CD14-positive monocyte (primary cell): ENCODE data around the gene CARMIL1. TPM values are rescaled to one million over a fixed set of nuclear protein-coding genes. Genes with fewer than 3 reads are reported as not detected.

Experiments used
- DNase-seq, 3 donors: peaks; one replicate each; pipeline ENCODE4 v3.0.0-alpha.2; 2011 to 2022
- H2AFZ ChIP-seq: 2 replicates; pipeline ENCODE4 v1.6.0; 2012; ENCODE audit warnings: mild to moderate bottlenecking, low read depth, low read length, inconsistent platforms; ENCODE audit not compliant: insufficient read depth, poor library complexity, severe bottlenecking
- H3K27ac ChIP-seq, 2 donors: 1 replicate in 1 of 2; 2 replicates in 1 of 2; pipeline ENCODE4 v1.5.1; 2012 to 2013; ENCODE audit warnings: low read length in 2 of 2, control low read depth in 1 of 2, inconsistent platforms in 1 of 2, low read depth in 1 of 2, mild to moderate bottlenecking in 1 of 2
- H3K27me3 ChIP-seq, 2 donors: one replicate each; pipeline versions ENCODE4 v1.6.0 to v1.6.1; 2011 to 2013; ENCODE audit warnings: low read length in 2 of 2; ENCODE audit not compliant: control insufficient read depth in 2 of 2, insufficient read depth in 2 of 2
- H3K36me3 ChIP-seq, 2 donors: replicated peaks in 1 of 2; 1 replicate in 1 of 2; 2 replicates in 1 of 2; pipeline versions ENCODE4 v1.5.1 to v1.6.1; 2012 to 2013; ENCODE audit warnings: low read length in 2 of 2, control low read depth in 1 of 2, inconsistent platforms in 1 of 2, mild to moderate bottlenecking in 1 of 2; ENCODE audit not compliant: insufficient read depth in 2 of 2, control insufficient read depth in 1 of 2
- H3K4me1 ChIP-seq, 2 donors: 1 replicate in 1 of 2; 2 replicates in 1 of 2; pipeline versions ENCODE4 v1.5.1 to v1.6.1; 2012 to 2013; ENCODE audit warnings: low read length in 2 of 2, control low read depth in 1 of 2, inconsistent platforms in 1 of 2, mild to moderate bottlenecking in 1 of 2, moderate library complexity in 1 of 2; ENCODE audit not compliant: insufficient read depth in 2 of 2, control insufficient read depth in 1 of 2
- H3K4me2 ChIP-seq: replicated peaks from 2 replicates; pipeline ENCODE3; 2012; ENCODE audit warnings: low read length, moderate library complexity, mild to moderate bottlenecking; ENCODE audit not compliant: poor library complexity, severe bottlenecking; ENCODE audit errors: extremely low read depth
- H3K4me3 ChIP-seq, 3 experiments: fragments of 200-600 bp in 1 of 3; sonication (generic) in 1 of 3; replicated peaks in 1 of 3; 1 replicate in 2 of 3; 2 replicates in 1 of 3; pipeline ENCODE4 v1.5.1; 2011 to 2013; ENCODE audit warnings: low read length in 3 of 3, mild to moderate bottlenecking in 3 of 3, control low read depth in 2 of 3, low read depth in 2 of 3, inconsistent platforms in 1 of 3, moderate library complexity in 1 of 3
- H3K79me2 ChIP-seq: 2 replicates; pipeline ENCODE4 v1.6.0; 2012; ENCODE audit warnings: mild to moderate bottlenecking, control low read depth, inconsistent platforms, low read length, moderate library complexity; ENCODE audit not compliant: insufficient read depth
- H3K9ac ChIP-seq: 2 replicates; pipeline ENCODE4 v1.6.0; 2017; ENCODE audit warnings: low read length, mild to moderate bottlenecking; ENCODE audit not compliant: insufficient read depth, poor library complexity, severe bottlenecking
- H3K9me3 ChIP-seq, 2 donors: replicated peaks in 1 of 2; 1 replicate in 1 of 2; 2 replicates in 1 of 2; pipeline versions ENCODE4 v1.5.1 to v1.6.1; 2012 to 2013; ENCODE audit warnings: low read length in 2 of 2, control low read depth in 1 of 2; ENCODE audit not compliant: control insufficient read depth in 1 of 2, insufficient read depth in 1 of 2
- H4K20me1 ChIP-seq: 2 replicates; pipeline ENCODE4 v1.6.0; 2012; ENCODE audit warnings: mild to moderate bottlenecking, low read length, control low read depth, moderate library complexity; ENCODE audit not compliant: insufficient read depth
- H3K27ac Mint-ChIP-seq, 7 donors: one replicate each; pipeline ENCODE4 v1.8.0; 2020; ENCODE audit warnings: mild to moderate bottlenecking in 7 of 7, mixed read lengths in 7 of 7, moderate library complexity in 6 of 7, inconsistent platforms in 2 of 7
- H3K27me3 Mint-ChIP-seq, 3 donors: one replicate each; pipeline ENCODE4 v1.8.0; 2021 to 2022; ENCODE audit warnings: low read depth in 3 of 3, mild to moderate bottlenecking in 3 of 3, mixed read lengths in 3 of 3, moderate library complexity in 3 of 3, inconsistent platforms in 1 of 3
- H3K36me3 Mint-ChIP-seq, 2 donors: one replicate each; pipeline ENCODE4 v1.8.0; 2020; ENCODE audit warnings: mixed read lengths in 2 of 2, inconsistent platforms in 1 of 2, mild to moderate bottlenecking in 1 of 2
- H3K4me1 Mint-ChIP-seq: one replicate; pipeline ENCODE4 v1.8.0; 2020; ENCODE audit warnings: mild to moderate bottlenecking, mixed read lengths
- H3K4me3 Mint-ChIP-seq, 2 donors: one replicate each; pipeline ENCODE4 v1.8.0; 2020; ENCODE audit warnings: mild to moderate bottlenecking in 2 of 2, mixed read lengths in 2 of 2, moderate library complexity in 1 of 2
- H3K9me3 Mint-ChIP-seq, 7 donors: one replicate each; pipeline ENCODE4 v1.8.0; 2020 to 2022; ENCODE audit warnings: mixed read lengths in 7 of 7, mild to moderate bottlenecking in 6 of 7, moderate library complexity in 6 of 7, inconsistent platforms in 2 of 7
- WGBS: methylation state at CpG from one replicate; pipeline ENCODE4 v1.1.5; 2013; ENCODE audit warnings: missing lambda C conversion rate; ENCODE audit not compliant: insufficient coverage; 5-methylcytosine and 5-hydroxymethylcytosine counted together
- intact Hi-C, 2 donors: fragments of 100-400 bp; cut with micrococcal nuclease; formaldehyde crosslinking; loops; one replicate each; pipeline versions ENCODE4 v1.15.0 to v1.15.1; 2023
- polyA plus RNA-seq, 3 donors: library from polyadenylated mRNA; depleted of rRNA in 1 of 3; unstranded in 2 of 3; stranded (reverse) in 1 of 3; fragments of 300-500 nt in 2 of 3; fragments of >200 nt in 1 of 3; fragmentation: Illumina TruSeq in 2 of 3; gene quantifications; 1 replicate in 2 of 3; 2 replicates in 1 of 3; pipeline ENCODE4 v1.2.3, GENCODE V29; 2012 to 2021
- TF ChIP-seq, protein P1 (sequence below): fragments of 200-600 bp; IDR thresholded peaks from one replicate; pipeline ENCODE4 v1.8.0; 2022; ENCODE audit warnings: antibody characterized with exemption, mild to moderate bottlenecking

Gene CARMIL1
- polyA plus RNA-seq, 3 donors: 0.30 to 0.49 (median 0.41) TPM

DNA sequence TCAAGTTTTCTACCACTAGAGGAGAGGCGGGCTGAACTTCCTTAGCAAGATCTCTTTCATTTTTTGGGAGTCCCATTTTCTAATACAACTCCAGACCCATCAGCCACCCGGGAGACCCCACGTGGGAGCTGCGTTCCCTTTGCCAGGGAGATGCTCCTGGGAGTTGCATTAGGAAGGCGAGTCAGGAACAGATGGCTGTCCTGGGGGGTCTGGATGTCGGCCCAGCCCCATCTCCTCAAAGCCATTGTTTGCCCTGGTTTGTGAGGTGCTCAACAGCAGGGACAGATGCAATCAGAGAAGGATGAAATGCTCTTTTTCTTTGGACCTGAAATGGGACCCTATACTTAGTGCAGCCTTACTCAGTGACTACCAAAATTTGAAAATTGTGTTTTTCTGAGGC lies 39.4 kb downstream of the CARMIL1 start:
- Histone ChIP-seq H3K36me3 (no peaks in the 10 kb centered on the region), H3K4me3 (no peak overlapping the region), H2AFZ (no peak overlapping the region), H3K79me2 (no peaks in the 10 kb centered on the region), H3K9me3 (no peaks in the 10 kb centered on the region), H3K9ac (no peak overlapping the region), H3K4me1 (no peaks in the 10 kb centered on the region), H3K4me2 (no peak overlapping the region), H3K27me3 (no peaks in the 10 kb centered on the region), H3K27ac (no peak overlapping the region), H4K20me1 (no peaks in the 10 kb centered on the region)
- H3K27ac Mint-ChIP-seq: no peak overlapping the region
- peaks cover 0 to 4% of the 10 kb centered on the region in 2 donors for H3K36me3 Mint-ChIP-seq
- H3K4me1 Mint-ChIP-seq: peaks cover 3% of the 10 kb centered on the region
- H3K4me3 Mint-ChIP-seq: no peak overlapping the region
- no peak for DNase-seq
- TF ChIP-seq, protein P1, sequence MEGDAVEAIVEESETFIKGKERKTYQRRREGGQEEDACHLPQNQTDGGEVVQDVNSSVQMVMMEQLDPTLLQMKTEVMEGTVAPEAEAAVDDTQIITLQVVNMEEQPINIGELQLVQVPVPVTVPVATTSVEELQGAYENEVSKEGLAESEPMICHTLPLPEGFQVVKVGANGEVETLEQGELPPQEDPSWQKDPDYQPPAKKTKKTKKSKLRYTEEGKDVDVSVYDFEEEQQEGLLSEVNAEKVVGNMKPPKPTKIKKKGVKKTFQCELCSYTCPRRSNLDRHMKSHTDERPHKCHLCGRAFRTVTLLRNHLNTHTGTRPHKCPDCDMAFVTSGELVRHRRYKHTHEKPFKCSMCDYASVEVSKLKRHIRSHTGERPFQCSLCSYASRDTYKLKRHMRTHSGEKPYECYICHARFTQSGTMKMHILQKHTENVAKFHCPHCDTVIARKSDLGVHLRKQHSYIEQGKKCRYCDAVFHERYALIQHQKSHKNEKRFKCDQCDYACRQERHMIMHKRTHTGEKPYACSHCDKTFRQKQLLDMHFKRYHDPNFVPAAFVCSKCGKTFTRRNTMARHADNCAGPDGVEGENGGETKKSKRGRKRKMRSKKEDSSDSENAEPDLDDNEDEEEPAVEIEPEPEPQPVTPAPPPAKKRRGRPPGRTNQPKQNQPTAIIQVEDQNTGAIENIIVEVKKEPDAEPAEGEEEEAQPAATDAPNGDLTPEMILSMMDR: no peak
- H3K9me3 Mint-ChIP-seq: no peaks in the 10 kb centered on the region
- H3K27me3 Mint-ChIP-seq: peaks cover 1 to 4% (median 2%) of the 10 kb centered on the region in 3 donors
- intact Hi-C loops: no loop called here
- WGBS: 100% methylated on average over 3 of the region's 6 CpGs

GRCh38 chr6:25320459-25320858 lies 41.3 kb downstream of the CARMIL1 start:
- intact Hi-C loops: no loop called here
- Histone ChIP-seq H3K4me1 (peaks cover 0 to under 1% of the 10 kb centered on the region in 2 donors), H3K36me3 (no peaks in the 10 kb centered on the region), H4K20me1 (no peaks in the 10 kb centered on the region), H3K27ac (no peak overlapping the region), H2AFZ (no peak overlapping the region), H3K79me2 (no peaks in the 10 kb centered on the region), H3K4me2 (no peak overlapping the region), H3K4me3 (no peak overlapping the region), H3K9ac (no peak overlapping the region), H3K9me3 (no peaks in the 10 kb centered on the region), H3K27me3 (no peaks in the 10 kb centered on the region)
- Mint-ChIP-seq H3K36me3 (peaks cover 0 to 4% of the 10 kb centered on the region in 2 donors), H3K4me1 (no peaks in the 10 kb centered on the region), H3K9me3 (no peaks in the 10 kb centered on the region), H3K4me3 (no peak overlapping the region), H3K27me3 (peaks cover 1 to 3% (median 2%) of the 10 kb centered on the region in 3 donors), H3K27ac (no peak overlapping the region)
- no CpG with 5 or more reads among the region's 1 CpG for WGBS
- DNase-seq: no peak
- TF ChIP-seq, protein P1: no peak
